Central memory CD4-positive, alpha-beta T cell (primary cell): ENCODE results near the gene SH3RF3.
"Not testable (repeated sequence)": the region's sequence is repeated elsewhere in the genome, so short reads cannot be mapped to it uniquely, and the experiment has no call there.

Experiments
- DNase-seq: peaks from one replicate; pipeline ENCODE4 v3.0.0; 2022

The SH3RF3 gene

GRCh38 chr2:109204412-109204811 lies 75.4 kb downstream of the SH3RF3 start:
- DNase-seq: no peak

DNA sequence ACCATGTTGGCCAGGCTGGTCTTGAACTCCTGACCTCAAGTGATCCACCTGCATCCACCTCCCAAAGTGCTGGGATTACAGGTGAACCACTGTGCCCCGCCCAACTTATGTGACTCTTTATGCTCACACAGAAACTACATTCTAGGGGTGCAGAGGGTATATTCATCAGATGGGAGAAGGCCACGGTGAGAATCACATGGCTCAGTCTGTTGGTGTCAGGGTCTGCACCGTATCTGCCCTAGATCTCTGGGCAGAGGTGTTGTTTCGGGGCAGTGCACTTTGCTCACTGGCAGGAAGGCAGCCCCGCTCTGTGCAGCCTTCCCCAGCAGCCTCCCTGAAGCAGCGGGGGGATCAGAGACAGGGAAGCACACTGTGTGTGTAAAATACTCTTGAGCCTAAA lies 76.4 kb downstream of the SH3RF3 start:
- DNase-seq: no peak

GRCh38 chr2:109206569-109207146 lies 77.7 kb downstream of the SH3RF3 start:
- DNase-seq: no peak

GRCh38 chr2:109207176-109207575 lies 78.2 kb downstream of the SH3RF3 start:
- DNase-seq: no peak

DNA sequence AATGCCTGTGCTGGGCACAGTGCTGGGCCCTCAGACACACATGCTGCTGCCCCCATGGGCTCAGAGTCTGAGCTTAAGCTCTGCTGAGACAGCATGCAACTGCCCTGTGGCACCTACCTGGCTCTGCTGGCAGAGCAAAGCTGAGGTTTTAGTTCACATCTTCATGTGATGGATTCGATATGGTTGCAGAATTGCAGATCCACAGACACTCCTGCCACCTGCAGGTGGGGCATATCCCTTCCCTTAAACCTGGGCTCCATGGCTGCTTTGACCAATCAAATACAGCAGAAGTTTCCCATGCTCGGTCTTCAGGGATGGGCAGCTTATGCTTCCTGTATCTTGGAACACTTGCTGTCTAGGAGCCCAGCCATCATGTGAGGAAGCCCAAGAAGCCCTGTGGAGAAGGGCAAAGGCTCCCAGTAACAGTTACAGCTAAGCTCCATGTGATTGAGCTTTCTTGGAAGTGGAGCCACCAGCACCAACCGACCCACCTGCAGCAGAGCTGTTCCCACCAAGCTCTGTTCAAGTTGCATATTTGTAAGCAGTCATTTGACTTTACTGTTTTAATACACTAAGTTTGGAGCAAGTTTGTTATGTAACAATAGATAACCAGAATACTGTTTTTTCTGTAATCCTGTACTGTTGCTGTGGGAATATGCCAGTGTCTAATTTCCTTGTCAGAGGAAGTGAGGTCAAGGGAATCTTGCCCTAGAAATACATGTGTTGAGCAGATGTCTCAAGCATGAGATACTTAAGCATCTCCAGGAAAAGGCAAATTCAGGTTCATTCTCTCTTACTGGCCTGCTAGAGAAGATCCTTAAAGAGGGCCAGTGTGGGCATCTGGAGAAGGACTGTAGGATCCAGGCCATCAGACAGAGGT lies 79.3 kb downstream of the SH3RF3 start:
- no peak for DNase-seq

DNA sequence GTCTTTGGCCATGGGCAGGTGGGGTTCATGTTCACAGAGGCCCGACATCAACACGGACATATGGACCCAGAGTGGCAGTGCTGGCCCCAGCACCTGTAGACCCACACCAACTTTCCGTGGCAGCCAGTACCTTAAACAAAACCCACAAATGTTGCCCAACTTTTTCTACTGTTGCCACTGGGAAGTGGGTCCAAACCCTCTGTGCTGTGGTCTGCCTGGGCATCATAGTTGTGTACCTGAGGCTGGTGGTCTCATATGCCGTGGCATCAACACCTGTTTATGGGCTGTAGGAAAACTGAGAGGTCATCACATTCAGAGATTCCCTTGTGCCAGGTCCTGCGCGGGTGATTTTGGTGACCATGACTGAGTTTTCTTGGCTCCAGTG lies 79.9 kb downstream of the SH3RF3 start:
- no peak for DNase-seq

DNA sequence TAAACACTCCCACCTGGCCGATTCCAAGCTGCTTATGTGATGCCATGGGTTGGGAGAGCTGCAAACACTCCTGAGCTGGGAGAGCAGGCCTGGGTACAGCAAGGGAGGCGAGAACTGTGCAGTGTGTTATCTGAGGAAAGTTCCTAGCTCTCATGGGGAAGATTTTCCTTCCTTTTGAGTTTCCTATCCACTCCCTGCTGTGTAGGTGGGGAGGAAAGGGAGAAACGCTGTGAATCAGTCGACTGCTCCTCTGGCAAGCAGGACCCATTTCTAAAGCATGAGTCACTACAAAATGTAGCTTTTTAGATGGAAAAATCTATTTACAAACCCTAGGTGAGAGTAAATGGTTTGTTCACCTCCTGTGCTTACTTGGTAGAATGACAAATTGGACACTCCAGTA lies 80.4 kb downstream of the SH3RF3 start:
- no peak for DNase-seq

DNA sequence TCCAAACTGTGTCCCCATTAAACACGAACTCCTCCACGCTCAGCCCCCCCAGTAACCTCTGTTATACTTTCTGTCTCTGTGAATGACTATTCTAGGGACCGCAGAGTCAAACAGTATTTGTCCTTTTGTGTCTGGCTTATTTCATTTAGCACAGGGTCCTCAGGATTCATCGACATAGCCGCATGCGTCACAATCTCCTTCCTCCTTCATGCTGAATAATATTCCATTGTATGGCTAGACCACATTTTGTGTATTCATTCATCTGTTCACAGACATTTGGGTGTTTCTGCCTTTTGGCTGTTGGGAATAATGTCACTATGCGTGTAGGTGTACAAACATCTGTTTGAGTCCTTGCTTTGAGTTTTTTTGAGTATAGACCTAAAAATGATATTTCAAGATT lies 80.9 kb downstream of the SH3RF3 start:
- no peak for DNase-seq

DNA sequence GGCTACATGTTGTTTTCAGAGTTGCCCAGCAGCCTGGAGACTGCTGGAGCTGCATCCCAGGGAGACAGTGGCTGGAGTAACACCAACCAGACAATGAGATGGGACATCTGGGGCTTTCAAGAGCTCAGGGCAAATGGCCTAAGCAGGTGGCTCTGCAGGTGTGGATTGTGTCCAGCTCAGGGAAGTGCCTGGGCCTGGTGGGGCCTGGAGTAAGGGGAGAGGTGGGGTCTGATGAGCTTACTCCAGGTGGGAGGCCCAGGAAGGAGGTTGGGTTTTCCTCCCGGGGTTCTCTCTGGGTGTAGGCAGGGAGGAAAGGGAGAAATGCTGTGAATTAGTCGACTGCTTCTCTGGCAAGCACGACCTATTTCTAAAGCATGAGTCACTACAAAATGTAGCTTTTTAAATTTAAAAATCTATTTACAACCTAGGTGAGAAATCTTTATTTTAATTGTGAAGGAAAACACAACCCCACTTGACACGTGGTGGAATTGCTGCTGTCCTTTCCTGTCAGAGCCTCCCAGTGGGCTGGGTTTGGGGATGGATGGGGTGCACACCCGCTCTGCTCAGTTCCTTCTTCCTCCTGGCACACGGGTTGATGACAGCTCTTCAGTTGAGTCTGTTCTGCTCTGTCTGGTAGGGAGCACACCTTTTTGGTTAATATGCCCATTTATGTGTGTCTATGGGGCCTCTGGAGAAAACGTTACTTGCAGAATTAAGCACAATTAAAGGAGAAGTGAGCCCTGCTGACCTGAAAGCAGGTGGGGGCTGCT lies 81.6 kb downstream of the SH3RF3 start:
- DNase-seq: no peak

GRCh38 chr2:109211315-109211714 lies 82.3 kb downstream of the SH3RF3 start:
- no peak for DNase-seq

- no peak for DNase-seq
Observed at GRCh38 chr2:109212836-109213563, 84.0 kb downstream of the SH3RF3 start.

DNA sequence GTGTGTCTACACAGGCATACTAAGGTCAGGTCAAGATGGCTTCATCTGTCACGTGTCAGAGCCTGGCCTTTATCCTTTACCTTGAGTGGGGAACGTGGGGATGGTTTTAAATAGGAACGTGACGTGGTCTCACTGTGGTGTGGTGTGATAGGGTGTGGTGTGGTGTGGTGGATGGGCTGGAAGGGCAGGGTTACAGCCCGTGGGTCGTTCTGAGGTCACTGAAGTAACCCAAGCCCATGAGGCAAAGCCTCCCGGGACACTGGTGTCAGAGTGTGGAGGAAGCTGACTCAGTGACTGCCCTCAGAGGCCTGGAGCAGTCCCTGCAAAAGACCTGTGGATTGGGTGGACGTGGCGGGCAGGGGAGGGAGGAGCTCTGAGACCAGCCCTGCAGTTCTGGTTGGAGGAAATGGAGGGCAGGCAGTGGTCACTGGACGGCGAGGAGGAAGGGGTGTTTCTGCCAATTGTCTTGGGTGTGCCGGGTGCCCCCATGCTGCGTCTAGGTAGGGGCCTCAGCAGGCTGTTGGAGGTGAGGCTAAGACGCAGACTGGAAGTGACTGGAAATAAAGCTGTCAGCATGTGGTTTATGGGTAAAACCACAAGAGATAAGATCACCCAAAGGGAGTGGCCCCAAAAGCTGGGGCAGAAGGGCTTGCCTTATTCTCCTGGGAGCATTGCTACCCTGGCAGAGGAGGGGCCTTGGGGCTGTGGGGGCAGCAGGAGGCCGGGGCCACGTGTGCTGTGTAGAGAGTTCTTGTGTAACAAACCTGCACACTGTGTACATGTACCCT lies 84.8 kb downstream of the SH3RF3 start:
- DNase-seq: peak; percentile 88

GRCh38 chr2:109214651-109215371 lies 85.8 kb downstream of the SH3RF3 start:
- no peak for DNase-seq

GRCh38 chr2:109215866-109216265 lies 86.9 kb downstream of the SH3RF3 start:
- no peak for DNase-seq

GRCh38 chr2:109216332-109216731 lies 87.3 kb downstream of the SH3RF3 start:
- DNase-seq: no peak

DNA sequence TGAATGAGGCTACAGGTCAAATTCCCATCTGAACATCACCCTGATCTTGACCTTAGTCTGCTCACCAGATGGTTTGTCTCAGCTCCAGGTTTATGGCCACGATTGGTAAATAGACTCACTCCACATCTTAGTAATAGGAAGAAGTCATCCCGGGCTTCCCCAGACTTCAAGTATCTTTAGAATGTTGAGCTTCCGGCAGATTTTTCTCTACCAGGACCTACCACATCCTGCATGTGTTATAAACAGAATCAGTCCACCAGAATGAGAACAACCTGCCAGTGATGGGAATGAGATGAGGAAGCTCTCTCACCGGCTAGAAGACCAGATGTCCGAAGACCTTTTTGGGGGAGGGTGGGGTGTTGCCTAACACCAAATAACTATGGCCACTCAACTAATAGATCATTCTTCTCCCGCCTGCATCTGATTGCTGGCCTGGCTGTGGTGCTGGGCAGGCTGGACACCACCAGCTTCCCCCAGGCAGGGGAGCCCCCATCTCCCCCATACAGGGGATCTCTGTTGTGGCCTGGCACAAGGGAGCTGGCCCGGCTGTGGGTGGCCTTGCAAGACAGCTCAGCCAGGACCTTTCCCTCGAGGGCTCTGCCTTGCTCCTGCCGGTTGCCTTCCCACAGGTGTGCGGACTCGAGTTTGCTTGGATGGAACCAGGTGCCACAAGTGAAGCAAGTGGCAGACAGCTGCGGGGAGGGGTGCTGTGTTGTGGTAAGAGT lies 88.5 kb downstream of the SH3RF3 start:
- no peak for DNase-seq

GRCh38 chr2:109218087-109218791 lies 89.2 kb downstream of the SH3RF3 start:
- DNase-seq: no peak

GRCh38 chr2:109218792-109219126 lies 89.8 kb downstream of the SH3RF3 start:
- DNase-seq: no peak

GRCh38 chr2:109220860-109221259 lies 91.9 kb downstream of the SH3RF3 start:
- DNase-seq: no peak

DNA sequence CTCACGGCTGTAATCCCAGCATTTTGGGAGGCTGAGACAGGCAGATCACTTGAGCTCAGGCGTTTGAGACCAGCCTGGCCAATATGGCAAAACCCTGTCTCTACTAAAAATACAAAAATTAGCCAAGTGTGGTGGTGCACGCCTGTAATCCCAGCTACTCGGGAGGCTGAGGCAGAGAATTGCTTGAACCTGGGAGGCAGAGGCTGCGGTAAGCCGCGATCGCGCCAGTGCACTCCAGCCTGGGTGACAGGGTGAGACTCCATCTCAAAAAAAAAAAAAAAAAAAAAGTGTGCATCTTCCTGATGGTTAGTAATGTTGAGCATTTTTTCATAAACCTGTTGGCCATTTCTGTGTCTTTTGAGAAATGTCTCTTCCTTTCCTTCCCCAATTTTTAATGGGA lies 92.3 kb downstream of the SH3RF3 start:
- DNase-seq: not testable (repeated sequence)
